PFSK-1 (cell line): ENCODE measurements around the gene NRP1.

Experiments
- POLR2AphosphoS5 ChIP-seq: IDR thresholded peaks from 2 replicates; pipeline ENCODE4 v1.6.1; 2012; ENCODE audit warnings: low read depth, mild to moderate bottlenecking, control low read depth, low read length, moderate library complexity
- TAF1 ChIP-seq: IDR thresholded peaks from 2 replicates; pipeline ENCODE4 v1.6.1; 2012; ENCODE audit warnings: low read length, control low read depth, borderline replicate concordance; ENCODE audit not compliant: insufficient read depth
- TF ChIP-seq, protein P1 (sequence below), 2 experiments: IDR thresholded peaks; 2 replicates each; pipeline versions ENCODE4 v1.6.1 to v1.8.0; 2011 to 2012; ENCODE audit warnings: low read depth in 2 of 2, low read length in 2 of 2, control low read depth in 1 of 2, inconsistent platforms in 1 of 2, mild to moderate bottlenecking in 1 of 2, moderate library complexity in 1 of 2; ENCODE audit not compliant: insufficient read depth in 1 of 2

DNA sequence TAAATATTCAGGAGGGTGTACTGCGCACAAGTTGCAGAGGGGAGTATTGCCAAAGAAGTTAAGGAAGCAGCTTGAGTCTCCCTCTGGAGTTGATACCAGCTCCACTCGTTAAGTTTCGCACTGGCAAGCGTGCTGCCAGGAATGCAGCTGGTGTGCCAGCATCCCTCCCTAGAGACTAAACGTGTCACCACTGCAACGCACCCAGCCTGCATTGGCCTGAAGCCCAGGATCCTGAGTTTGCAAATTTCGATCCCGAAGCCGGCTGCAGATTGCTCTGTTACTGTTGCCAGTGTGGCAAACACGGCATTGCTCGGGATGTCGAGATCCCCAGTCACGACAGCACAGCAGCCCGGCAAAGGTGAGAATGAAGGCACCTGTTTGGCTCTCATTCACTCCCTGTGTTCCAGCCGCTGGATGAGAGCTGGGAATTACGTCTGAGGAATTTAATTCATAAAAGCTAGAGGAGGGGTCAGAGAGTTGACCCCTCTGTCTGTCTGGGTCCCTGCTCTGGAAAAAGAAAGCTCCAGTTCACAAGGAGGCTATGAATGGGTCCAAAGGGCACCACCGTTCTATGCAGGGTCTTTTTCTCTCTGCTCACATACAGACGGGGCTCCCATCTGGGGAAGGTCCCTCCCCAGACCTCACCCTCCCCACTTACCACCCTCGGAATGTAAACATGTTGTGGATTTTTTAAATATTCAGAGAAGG, 61.0 kb downstream of the NRP1 start:
- TF ChIP-seq TAF1: no peak
- no peak for TF ChIP-seq POLR2AphosphoS5
- TF ChIP-seq, protein P1, sequence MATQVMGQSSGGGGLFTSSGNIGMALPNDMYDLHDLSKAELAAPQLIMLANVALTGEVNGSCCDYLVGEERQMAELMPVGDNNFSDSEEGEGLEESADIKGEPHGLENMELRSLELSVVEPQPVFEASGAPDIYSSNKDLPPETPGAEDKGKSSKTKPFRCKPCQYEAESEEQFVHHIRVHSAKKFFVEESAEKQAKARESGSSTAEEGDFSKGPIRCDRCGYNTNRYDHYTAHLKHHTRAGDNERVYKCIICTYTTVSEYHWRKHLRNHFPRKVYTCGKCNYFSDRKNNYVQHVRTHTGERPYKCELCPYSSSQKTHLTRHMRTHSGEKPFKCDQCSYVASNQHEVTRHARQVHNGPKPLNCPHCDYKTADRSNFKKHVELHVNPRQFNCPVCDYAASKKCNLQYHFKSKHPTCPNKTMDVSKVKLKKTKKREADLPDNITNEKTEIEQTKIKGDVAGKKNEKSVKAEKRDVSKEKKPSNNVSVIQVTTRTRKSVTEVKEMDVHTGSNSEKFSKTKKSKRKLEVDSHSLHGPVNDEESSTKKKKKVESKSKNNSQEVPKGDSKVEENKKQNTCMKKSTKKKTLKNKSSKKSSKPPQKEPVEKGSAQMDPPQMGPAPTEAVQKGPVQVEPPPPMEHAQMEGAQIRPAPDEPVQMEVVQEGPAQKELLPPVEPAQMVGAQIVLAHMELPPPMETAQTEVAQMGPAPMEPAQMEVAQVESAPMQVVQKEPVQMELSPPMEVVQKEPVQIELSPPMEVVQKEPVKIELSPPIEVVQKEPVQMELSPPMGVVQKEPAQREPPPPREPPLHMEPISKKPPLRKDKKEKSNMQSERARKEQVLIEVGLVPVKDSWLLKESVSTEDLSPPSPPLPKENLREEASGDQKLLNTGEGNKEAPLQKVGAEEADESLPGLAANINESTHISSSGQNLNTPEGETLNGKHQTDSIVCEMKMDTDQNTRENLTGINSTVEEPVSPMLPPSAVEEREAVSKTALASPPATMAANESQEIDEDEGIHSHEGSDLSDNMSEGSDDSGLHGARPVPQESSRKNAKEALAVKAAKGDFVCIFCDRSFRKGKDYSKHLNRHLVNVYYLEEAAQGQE (IDR thresholded peaks at IDR 0.05; ENCODE audit: insufficient read depth in 1 of 2, low read depth in 2 of 2, low read length in 2 of 2): no peak
